Coronary artery (tissue), 2 donors: Measurements from ENCODE around the gene MERTK.

Source experiments
- DNase-seq: peaks from one replicate; pipeline ENCODE4 v3.0.0-alpha.2; 2017; ENCODE audit warnings: low spot score
- H3K27ac ChIP-seq, 2 donors: fragments of 200-600 bp; sonication (generic); one replicate each; pipeline ENCODE4 v1.5.1; 2016 to 2019
- H3K4me3 ChIP-seq: fragments of 200-600 bp; sonication (generic); 2 replicates; pipeline ENCODE4 v1.5.1; 2016; ENCODE audit warnings: mild to moderate bottlenecking, moderate library complexity
- TF ChIP-seq, protein P1 (sequence below): fragments of 200-600 bp; sonication (generic); IDR thresholded peaks from one replicate; pipeline ENCODE4 v1.5.1; 2019; ENCODE audit warnings: antibody characterized with exemption

MERTK gene

DNA sequence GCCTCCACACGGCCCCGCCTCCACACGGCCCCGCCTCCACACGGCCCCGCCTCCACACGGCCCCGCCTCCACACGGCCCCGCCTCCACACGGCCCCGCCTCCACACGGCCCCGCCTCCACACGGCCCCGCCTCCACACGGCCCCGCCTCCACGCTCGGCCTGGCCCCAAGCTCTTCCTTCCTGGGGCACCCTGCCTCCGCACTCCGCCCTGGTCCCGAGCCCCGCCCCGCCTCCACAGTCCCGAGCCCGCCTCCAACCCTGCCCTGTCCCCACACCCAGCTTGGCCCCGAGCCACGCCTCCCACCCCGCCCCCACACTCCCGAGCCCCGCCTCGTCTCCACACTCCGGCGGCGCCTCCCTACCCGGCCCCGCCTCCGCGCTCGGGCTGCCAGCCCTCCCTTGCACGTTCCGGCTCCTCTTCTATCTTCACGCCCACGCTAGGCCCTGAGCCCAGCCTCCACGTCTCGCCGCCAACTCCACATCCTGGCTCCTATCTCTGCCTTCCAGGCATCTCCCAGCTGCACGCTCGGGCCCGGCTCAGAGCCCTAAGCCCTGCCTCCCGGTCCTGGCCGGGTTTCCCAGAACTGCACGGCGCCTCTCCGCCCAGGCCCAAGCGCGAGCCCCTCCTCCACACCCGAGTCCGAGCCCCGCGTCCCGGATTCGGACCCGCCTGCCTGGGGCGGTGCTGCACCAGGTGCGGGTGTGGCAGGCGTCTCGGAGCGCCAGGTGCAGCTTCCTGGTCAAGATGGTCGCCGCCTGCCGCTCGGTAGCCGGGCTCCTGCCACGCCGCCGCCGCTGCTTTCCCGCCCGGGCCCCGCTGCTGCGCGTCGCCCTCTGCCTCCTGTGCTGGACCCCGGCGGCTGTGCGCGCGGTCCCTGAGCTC is 156.7 kb downstream of the MERTK start, which contains the start of gene TMEM87B:
Gene TMEM87B, plus strand, starts transcription at position 423 of the 883 bp plus-strand sequence. Its CDS starts 323 bp downstream, at position 746.
- DNase-seq = peak; percentile 99
- peak within 1 kb of the TSS; percentile 76 to 95 for H3K27ac ChIP-seq

DNA sequence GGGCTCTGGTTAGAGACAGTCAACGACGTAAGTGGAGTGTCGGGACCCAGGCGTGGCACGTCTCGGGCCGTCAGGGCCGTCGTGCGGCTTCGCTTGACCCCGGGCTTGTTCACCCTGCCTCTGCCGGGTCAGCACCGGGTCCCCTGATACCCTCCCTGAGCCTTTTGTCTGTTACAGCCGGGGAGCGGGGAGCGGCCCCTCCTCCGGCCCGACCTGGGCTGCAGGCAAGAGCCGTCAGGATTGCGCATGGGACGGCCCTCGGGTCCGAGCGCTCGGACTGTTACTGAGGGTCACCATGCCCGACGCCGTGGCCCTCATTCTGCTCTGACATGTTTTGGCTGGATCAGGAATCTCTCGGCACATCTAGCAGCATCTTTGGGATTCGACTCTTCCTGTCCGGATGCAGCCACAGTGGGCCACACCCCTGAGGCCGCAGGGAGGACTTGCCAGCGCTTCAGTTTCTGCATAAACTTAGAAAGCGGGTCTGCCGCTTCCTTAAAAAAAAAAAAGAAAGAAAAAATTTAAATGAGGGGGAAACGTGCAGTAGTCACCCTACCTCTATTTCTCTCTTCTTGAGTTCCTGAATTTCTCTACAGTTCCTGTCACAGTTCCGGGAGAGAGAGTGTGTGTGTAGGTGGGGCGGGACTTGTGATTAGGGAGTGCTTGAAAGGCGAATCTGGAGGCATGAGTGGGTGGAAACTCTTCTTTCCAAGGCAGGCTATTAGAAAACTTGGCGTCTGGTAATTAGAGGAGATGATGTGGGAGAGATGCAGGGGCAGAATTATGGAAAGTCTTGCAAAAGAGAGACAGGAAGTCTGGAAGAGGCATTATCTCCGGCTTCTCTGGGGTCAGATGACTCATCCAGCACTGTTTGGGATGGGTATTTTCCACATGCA is 157.6 kb downstream of the MERTK start:
- H3K4me3 ChIP-seq = peak overlapping the region; percentile 73
- TF ChIP-seq, protein P1, sequence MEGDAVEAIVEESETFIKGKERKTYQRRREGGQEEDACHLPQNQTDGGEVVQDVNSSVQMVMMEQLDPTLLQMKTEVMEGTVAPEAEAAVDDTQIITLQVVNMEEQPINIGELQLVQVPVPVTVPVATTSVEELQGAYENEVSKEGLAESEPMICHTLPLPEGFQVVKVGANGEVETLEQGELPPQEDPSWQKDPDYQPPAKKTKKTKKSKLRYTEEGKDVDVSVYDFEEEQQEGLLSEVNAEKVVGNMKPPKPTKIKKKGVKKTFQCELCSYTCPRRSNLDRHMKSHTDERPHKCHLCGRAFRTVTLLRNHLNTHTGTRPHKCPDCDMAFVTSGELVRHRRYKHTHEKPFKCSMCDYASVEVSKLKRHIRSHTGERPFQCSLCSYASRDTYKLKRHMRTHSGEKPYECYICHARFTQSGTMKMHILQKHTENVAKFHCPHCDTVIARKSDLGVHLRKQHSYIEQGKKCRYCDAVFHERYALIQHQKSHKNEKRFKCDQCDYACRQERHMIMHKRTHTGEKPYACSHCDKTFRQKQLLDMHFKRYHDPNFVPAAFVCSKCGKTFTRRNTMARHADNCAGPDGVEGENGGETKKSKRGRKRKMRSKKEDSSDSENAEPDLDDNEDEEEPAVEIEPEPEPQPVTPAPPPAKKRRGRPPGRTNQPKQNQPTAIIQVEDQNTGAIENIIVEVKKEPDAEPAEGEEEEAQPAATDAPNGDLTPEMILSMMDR = no peak
- peak; percentile 84 for DNase-seq
- peak overlapping the region; percentile 76 to 92 for H3K27ac ChIP-seq

More for the DNA sequence above, 156.7 kb downstream of the MERTK start, which contains the start of gene TMEM87B:
- TF ChIP-seq, protein P1 = no peak
- peak within 1 kb of the TSS; percentile 73 for H3K4me3 ChIP-seq

DNA sequence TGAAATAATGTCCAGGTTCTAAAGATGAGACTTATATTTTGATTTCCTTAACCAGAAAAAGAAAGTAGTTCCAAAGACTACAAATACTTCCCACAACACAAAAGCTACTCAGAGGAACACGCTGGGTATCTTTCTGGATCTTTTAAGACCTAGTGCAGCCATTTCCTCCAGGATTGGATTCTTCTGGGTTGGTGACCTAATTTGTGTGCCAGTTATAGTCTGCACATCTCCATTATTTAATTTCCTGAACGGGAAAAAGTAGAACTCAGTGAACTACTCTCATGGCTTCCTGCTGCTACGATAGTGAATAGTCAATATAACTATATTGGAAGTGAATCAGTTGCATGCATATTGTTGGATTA is 158.2 kb downstream of the MERTK start:
- TF ChIP-seq, protein P1 = no peak
- H3K27ac ChIP-seq = peak overlapping the region; percentile 76 to 92
- DNase-seq = no peak
- peak overlapping the region; percentile 73 for H3K4me3 ChIP-seq

DNA sequence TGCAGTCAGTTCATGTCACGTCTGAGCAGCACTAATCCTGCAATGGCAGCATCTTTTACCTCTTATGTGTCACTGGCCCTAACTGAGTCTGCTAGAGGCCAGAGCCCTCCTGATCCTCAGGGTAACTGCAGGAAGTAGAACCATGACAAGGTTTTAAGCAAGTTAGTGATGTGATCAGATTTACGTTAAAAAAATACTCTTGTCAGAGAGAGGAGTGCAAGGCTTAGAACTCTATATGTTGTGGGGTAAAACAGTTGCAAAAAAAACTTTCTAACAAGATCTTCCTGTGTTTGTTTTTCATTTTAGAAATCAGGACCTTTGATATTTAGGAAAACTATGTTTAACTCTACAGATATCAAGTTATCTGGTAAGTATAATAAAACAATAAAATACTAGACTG is 161.3 kb downstream of the MERTK start:
- no peak for DNase-seq
- TF ChIP-seq, protein P1 = no peak
- Histone ChIP-seq H3K27ac (no peak overlapping the region), H3K4me3 (no peak overlapping the region)

DNA sequence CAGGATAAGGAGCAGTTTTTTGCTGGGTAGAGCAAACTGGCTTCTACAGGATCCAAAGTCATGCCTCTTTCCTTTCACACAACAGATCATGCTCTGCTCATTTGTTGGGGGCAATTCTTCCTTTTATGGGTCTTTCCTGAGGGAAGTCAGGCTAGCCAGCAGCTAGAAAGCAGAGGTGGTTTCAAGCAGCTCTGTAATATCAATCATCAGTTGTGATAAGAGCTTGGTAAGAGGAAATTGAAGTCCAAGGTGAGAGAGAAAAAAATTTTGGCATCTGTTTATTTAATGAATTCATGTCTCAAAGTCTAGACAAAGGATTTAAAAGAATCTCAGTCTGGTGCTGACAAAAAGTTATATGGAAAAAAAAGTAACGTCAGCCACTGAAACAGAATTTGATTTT is 162.9 kb downstream of the MERTK start:
- Histone ChIP-seq H3K27ac (no peak overlapping the region), H3K4me3 (no peak overlapping the region)
- DNase-seq = no peak
- TF ChIP-seq, protein P1 = no peak

DNA sequence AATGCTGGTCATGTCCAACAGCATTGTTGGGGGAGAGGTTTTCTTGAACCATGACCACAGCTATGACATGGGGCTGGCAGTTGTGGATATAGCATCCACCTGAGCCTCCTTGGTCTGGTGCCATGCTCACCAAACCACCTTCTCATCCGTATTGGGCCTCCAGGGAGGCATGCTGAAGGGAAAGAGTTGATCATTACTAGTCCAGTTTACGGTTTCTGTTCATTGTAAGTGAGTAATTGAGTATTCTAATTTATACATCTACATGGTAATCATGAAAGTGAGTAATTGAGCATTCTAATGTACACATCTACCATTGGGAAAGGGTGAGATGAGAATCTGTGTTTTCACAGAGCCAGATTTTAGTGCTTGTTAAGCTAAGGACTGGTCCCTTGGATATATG is 163.4 kb downstream of the MERTK start:
- TF ChIP-seq, protein P1 = no peak
- Histone ChIP-seq H3K4me3 (no peak overlapping the region), H3K27ac (no peak overlapping the region)
- no peak for DNase-seq
